Measurements from ENCODE around the gene KDM7A. TPM values are rescaled to one million over a fixed set of nuclear protein-coding genes. Genes with fewer than 3 reads are reported as not detected.
A peak's percentile ranks its signal among the peaks of the same experiment; 100 is the strongest.

Gene KDM7A
- total and polyA plus RNA-seq, 9 of the 15 experiments (the other 6 are each of a cell fraction or from before 2014, with no cell fraction given): 0.90 to 8.4 (median 7.0) TPM

GRCh38 chr7:140223515-140224221 lies 46.9 kb upstream of the KDM7A start (continued):
- TF ChIP-seq FOXO4 (CRISPR knock-in tag; IDR thresholded peaks at IDR 0.05): no peak
- TF ChIP-seq TAL1 (IDR thresholded peaks at IDR 0.05): peak; percentile 73
- peak; percentile 47; the same call in 1 of the 2 replicates for TF ChIP-seq SMARCC2 (IDR thresholded peaks at IDR 0.05; ENCODE audit: low read depth)
- TF ChIP-seq MLLT1 (IDR thresholded peaks at IDR 0.05): peak in 1 of 2 experiments; percentile 46; a peak in 1 of 4 replicates
- TF ChIP-seq ZBTB33 (CRISPR knock-in tag; IDR thresholded peaks at IDR 0.05): no peak
- peak; percentile 83 for TF ChIP-seq NCOR1 (IDR thresholded peaks at IDR 0.05)
- no peak for TF ChIP-seq MBD2 (IDR thresholded peaks at IDR 0.05; ENCODE audit: borderline replicate concordance, low read depth)
- no peak for TF ChIP-seq KLF1 (tag; IDR thresholded peaks at IDR 0.05)
- TF ChIP-seq ZNF384 (IDR thresholded peaks at IDR 0.05; ENCODE audit: low read depth, low read length): peak; percentile 78
- no peak for TF ChIP-seq TCF7L2 (IDR thresholded peaks at IDR 0.05; ENCODE audit: low read depth, low read length)
- peak; percentile 25; the same call in 1 of the 2 replicates for TF ChIP-seq FOXM1 (IDR thresholded peaks at IDR 0.05; ENCODE audit: low read depth)
- no peak for TF ChIP-seq FOXM1 (CRISPR knock-in tag; IDR thresholded peaks at IDR 0.05; ENCODE audit: low read depth)
- TF ChIP-seq MTA2 (IDR thresholded peaks at IDR 0.05; ENCODE audit: low read depth): peak; percentile 63; the same call in 1 of the 2 replicates
- no peak for TF ChIP-seq ZNF699 (CRISPR knock-in tag; IDR thresholded peaks at IDR 0.05; ENCODE audit: insufficient replicate concordance)
- TF ChIP-seq ATF1 (CRISPR knock-in tag; IDR thresholded peaks at IDR 0.05): no peak
- 0 out of 2 replicates have a peak, but pooled peaks have one; percentile 36 for TF ChIP-seq ATF1 (tag; IDR thresholded peaks at IDR 0.05)
- peak; percentile 68 for TF ChIP-seq NFIC (IDR thresholded peaks at IDR 0.05)
- peak; percentile 30 to 49; a peak in 2 of 4 replicates for TF ChIP-seq ARNT (IDR thresholded peaks at IDR 0.05)
- no peak for TF ChIP-seq CHCHD3 (CRISPR knock-in tag; IDR thresholded peaks at IDR 0.05)
- 0 out of 2 replicates have a peak, but pooled peaks have one; percentile 29 for TF ChIP-seq CREM (IDR thresholded peaks at IDR 0.05; ENCODE audit: low read depth)
- TF ChIP-seq EGR1 (conservative IDR thresholded peaks at IDR 0.05): peak; percentile 78
- TF ChIP-seq RNF219 (CRISPR knock-in tag; IDR thresholded peaks at IDR 0.05): no peak
- no peak for TF ChIP-seq NEUROD1 (IDR thresholded peaks at IDR 0.05; ENCODE audit: borderline replicate concordance, low read depth, low read length, partially characterized antibody)
- peak in 1 of 2 experiments; percentile 92; a peak in 3 of 4 replicates for TF ChIP-seq RCOR1 (IDR thresholded peaks at IDR 0.05; ENCODE audit: borderline replicate concordance in 1 of 2, low read depth in 2 of 2, low read length in 2 of 2)

Measured in K562 (cell line).